22Rv1 (cell line): ENCODE results near the gene HPRT1.

Experiments
- H3K27ac ChIP-seq: fragments of 450-650 bp; 2 replicates; pipeline ENCODE4 v1.5.1; 2017
- ZFX ChIP-seq: fragments of 450-650 bp; IDR thresholded peaks from 2 replicates; pipeline ENCODE4 v1.6.1; 2017; ENCODE audit warnings: antibody characterized with exemption, borderline replicate concordance
- TF ChIP-seq, protein P1 (sequence below): fragments of 450-650 bp; IDR thresholded peaks from 2 replicates; pipeline ENCODE4 v1.5.1; 2017; ENCODE audit warnings: mild to moderate bottlenecking

HPRT1 gene

DNA sequence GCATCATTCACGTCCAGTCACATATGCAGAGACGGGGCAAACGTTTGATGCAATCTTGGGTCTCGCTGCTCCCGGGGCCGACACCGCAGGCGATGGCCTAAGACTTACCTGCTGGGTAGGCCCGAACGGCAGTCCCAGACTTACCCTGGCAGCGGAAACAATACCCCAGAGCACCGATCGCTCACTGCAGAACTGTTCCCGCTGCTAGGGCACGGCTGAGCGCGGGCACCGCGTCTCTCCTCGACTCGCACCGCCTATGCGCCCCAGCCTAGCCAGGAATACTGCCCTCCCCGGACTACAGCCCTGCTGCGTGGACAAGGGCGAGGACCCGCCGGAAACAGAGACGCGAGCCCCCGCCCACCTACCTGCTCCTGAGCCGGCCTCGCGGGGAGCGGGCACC is 86.2 kb downstream of the HPRT1 start:
- H3K27ac ChIP-seq: no peak overlapping the region
- no peak for TF ChIP-seq ZFX
- TF ChIP-seq, protein P1, sequence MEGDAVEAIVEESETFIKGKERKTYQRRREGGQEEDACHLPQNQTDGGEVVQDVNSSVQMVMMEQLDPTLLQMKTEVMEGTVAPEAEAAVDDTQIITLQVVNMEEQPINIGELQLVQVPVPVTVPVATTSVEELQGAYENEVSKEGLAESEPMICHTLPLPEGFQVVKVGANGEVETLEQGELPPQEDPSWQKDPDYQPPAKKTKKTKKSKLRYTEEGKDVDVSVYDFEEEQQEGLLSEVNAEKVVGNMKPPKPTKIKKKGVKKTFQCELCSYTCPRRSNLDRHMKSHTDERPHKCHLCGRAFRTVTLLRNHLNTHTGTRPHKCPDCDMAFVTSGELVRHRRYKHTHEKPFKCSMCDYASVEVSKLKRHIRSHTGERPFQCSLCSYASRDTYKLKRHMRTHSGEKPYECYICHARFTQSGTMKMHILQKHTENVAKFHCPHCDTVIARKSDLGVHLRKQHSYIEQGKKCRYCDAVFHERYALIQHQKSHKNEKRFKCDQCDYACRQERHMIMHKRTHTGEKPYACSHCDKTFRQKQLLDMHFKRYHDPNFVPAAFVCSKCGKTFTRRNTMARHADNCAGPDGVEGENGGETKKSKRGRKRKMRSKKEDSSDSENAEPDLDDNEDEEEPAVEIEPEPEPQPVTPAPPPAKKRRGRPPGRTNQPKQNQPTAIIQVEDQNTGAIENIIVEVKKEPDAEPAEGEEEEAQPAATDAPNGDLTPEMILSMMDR: no peak

DNA sequence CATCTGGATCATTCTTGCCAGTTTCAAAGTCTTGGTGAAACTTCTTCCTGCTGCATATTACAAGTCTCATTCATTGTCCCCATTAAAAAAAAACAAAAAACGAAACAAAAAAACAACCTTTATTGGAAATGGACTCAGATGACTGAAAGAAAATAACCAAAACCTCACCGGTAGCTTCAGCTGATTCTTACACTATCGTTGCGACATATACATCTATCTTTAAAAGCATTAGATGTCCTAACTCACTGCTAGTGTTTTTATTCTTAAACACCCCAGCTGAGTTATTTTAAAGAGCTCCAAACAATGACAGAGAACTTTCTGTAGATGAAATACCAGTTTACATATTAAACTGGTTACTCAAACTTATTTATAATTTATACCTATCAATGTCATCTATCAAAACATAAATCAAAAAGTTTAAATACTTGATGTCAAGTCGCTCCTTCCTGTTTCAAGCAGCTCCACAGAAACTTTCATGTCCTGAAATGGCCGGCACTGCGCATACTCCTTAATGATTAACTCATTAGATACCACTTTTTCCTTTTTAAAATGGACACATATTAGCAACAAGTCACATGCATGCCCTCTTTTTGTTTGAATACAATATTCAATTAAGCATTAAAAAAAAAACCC is 87.2 kb downstream of the HPRT1 start:
- TF ChIP-seq ZFX: no peak
- TF ChIP-seq, protein P1: no peak
- no peak overlapping the region for H3K27ac ChIP-seq

DNA sequence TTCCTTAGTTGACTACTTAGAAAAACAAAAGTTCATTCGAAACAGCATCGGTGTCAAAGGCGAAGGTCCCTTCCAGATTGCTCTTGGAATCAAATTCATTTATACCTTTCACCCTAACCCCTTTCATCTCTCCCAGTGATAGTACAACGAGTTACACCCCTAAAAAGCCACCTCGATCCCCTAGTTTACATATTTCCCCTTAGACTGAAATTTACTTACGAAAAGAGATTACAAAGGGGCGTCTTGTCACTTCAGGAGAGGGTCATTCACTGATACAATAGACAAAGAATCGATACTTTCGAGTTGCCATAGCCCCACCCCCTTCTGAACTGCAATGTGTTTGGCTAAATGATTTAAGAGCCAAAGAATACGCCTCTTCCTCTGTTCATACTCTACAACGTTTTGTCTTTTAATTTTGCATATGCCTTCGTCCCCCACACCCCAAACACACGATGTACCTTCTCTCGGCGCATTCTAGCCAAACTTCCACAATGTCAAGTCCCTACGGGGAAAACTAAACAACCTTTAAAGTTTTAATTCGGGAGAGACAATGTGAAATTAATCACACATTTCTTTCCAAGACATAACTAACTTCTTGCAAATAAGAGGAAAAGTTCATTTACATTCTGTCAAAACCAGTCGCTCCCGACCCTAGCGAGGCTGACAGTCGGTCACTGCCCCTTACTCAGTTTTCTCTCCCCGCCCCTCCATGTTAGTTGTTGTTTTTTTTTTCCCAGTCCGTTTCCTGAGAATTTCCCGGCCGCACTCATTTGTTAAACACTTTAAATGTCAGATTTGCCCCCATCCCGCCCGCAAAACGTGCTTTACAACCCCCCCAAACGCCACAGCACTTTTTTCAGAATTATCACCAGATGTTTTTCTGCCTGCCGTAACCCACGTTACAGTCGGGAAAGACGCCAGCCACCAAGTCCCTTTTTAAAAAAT is 88.6 kb downstream of the HPRT1 start:
- peak overlapping the region; percentile 56 for H3K27ac ChIP-seq
- TF ChIP-seq, protein P1: no peak
- TF ChIP-seq ZFX: no peak
